GM21528 (cell line): ENCODE data around the gene ZFHX3.

Experiments
- ATAC-seq: cut with Tn5 transposase; IDR thresholded peaks from one replicate; pipeline ENCODE4 v1.9.1; 2021; ENCODE audit warnings: mild to moderate bottlenecking, moderate library complexity; ENCODE audit not compliant: unreplicated experiment, low FRiP score

The ZFHX3 gene

DNA sequence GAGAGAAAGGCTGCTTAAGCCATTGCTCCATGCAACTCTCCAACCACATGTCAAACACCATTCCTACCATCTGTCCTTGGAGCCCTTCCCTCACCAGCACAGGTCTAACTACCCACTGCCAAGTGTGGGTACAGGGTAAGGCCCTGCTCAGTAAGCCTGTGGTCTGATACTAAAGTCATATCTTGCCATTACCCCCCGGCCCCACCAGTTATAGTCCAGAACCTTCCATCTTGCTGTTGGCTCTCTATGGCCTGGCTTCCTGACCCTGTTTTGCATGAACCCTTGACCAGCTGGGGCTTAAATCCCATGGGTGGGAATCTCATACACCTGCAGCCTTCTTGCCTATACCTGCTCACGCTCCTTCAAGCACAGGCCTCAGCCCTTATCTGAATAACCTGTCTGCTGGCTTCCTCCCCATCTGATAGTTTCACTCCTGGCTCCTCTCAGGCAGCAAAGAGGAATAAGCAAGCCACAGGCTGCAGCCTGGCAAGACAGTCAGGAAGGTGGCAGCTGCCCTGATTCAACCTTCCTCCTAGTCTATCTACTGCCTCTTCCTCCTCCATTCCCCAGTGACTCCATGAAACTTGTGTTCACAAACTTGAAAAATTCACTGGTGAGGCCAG lies 64.1 kb downstream of the ZFHX3 start:
- no peak for ATAC-seq

DNA sequence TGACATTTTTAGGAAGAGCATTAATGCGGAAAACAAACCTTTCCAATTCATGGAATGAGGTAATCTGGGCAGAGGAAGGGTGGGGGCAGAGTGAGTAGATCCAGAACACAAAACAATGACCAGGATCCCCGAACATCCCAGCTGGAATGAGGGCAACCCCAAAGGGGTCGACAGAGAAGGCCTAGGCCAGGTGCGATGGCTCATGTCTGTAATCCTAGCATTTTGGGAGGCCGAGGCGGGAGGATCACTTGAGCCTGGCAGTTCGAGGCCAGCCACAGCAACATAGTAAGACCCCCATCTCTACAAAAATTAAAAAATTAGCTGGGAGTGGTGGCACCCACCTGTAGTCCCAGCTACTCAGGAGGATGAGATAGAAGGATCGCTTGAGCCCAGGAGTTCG lies 64.7 kb downstream of the ZFHX3 start:
- no peak for ATAC-seq

DNA sequence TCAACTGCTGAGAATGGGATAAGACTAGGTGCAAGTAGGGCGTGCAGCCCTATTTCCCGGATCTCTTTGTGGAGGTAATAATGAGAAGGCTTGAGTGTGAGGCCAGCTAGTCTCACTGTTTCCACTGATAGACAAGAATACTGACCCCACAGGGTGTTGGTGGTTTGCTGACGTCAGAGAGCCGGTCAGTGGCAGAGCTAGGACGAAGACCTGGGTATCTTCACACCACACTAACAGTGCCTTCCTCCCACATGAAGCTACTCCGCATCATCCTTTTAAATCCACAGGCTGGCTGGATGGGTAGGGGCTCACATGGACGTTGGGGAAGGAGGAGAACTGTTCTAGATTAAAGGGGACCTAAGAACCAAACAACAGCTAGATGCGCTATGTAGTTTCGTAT lies 68.0 kb downstream of the ZFHX3 start:
- ATAC-seq, result no peak

DNA sequence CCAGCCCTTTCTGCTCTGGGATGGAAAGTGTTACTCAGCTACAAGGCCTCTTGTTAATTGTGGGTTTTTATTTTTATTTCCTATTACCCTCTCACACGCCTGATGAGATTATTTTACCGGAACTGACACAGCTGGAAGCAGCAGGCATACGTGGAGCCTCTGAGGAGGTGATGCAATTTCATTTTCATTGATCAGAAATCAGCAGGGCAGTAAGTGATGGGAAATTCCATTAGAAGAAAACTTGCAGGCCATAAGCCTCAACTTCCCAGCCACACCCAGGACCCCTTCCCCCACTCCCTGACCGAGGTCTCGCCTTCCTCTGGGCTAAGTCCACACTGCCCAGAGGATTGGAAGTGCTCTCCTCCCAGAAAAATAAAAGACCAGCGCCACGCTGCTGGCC lies 69.7 kb downstream of the ZFHX3 start:
- no peak for ATAC-seq

DNA sequence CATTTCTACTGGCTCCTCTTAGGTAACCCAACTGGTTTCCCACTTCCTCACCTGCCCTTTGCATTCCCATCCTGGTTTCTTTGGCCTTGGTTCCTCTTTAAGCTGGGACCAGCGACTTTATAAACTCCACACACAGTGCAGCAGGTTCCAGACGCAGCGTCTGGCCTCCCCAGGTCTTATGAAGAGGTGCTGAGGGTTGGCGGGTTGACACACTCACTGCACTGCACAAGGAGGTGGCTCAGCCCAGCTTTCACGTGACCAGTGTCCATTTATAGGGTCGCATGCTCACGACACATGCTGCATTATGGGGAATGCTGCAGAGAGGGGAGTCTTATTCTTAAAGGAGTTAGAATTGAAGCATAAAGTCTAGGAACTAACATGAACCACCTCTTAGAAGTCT lies 70.8 kb downstream of the ZFHX3 start:
- ATAC-seq, result no peak

DNA sequence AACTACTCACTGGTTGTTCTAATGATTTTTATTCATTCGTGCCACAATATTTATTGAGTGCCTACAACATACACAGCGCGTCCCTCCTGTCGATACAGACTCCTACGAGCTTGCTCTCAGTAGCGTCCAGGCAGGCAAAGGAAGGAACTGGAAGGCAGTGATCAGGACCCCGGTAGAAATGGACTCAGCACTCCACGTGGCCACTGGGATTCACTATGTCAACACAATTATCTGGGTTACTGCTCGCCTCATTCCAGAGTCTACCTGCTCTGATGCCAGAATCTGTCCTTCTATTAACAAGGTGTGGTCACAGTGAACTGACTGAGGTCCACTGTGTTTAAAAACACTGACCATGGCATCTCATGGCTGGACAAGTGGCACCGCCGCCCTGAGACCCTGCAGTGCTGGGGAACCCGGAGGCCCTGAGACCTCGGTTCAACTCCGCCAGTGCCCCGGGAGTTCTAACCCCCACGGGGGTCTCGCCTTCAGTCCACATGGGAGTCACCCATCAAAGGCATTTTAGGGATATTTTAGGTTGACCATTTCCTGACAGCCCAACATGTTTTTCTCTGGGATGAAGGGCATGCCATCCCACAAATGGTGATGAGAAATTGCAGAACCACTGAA lies 71.4 kb downstream of the ZFHX3 start:
- no peak for ATAC-seq

DNA sequence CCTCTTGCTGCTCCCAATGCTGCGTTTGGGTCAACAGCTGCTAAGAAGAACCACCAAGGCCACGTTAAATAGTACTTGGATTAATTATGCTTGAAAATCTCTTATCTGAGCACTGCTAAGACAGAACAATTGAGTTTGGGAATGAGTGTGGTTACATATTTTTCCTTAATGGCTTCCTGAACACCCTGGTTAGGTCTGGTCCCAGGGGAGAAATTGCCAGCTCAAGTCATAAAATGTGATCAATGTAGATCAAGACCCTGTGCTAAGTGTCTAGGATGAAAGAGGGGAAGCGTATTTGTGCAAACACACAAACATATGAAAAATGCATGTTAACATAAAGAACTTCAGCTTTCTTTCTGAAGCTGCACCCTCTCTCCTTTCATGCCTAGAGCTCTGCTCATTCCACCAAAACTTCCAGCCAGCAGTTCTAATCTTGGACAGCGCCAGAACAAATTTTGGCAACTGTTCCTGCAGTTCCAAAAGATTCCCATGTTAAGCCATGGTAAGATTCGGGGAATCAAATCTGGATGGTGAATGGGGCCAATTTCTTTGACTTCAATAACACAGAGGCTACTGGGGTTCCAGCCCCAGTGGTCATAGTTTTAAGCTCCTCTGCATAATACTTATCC lies 72.0 kb downstream of the ZFHX3 start:
- ATAC-seq, result no peak

DNA sequence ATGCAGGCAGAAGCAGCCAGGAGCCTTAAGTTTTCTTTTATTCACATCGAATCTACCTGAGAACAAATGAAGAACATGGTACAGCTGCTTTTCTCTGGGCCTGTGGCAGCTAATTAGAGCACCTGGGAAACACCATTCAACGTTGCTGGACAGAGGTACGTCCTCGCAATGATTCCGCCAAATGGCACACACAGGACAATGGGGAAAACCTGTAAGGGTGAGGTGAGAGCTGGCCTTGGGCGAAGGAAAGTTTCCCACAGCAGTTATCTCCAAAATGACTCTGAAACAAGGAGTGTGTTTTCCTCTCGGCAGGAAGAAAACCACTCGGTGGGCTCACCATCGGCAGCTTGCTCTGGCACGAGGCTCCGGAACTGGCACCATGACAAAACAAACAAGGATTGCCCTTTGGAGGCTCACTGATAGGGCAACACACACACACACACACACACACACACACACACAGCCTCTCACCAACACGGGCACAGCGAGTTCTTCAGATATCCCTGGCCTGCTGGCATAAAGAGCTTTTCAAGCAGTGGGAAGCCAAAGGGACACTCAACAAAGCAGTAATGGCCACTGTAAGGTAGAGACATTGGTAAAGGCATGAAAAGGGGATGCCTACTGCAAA lies 73.7 kb downstream of the ZFHX3 start:
- ATAC-seq, result no peak

DNA sequence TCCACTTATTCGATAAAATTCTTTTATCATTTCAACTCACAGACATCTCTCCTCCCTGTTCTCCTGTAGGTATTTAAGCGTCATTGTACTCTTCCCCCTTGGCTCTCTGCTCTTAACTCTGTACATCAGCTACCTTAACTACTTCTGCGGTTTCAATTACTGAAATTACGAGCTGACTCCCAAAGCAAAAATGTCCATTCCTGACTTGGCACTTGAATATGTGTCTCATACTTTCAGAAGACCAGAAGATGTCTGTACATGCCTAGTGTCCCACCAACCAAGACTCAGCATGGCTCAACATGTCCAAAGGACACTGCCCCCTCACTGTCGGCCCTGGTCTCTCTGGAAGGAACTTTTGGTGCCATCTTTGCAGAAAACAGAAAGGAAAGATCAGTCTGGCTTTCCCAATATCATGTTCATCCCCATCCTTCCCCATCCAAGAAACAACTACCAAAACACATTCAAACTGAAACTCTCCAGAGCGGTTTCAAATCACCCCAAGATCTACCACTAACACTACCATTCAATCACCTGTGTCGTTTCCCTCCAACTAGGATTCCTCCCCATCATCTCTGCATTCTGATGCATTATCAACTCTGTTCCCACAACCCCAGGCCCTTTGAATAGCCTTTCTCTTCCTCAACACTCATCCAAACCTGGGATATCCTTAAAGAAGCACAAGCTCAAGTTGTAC lies 74.9 kb downstream of the ZFHX3 start:
- no peak for ATAC-seq

DNA sequence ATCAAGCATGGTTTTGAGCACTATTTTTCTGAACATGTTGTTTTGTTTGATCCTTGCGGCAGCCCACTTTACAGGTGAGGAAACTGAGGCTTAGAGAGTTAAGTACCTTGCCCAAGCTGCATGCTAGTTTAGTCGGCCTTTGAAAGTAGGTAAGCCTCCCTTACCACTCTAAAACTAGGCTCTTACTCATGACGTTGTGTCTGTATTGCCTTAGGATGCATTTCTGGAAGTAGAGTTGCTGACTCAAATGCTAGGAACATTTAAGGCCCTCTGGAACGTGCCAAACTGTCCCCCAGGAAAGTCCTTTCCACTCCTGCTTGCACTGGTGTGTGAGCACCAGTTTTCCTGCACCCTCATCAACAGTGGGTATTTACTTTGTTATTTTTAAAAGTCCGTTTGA lies 76.6 kb downstream of the ZFHX3 start:
- ATAC-seq, result no peak

DNA sequence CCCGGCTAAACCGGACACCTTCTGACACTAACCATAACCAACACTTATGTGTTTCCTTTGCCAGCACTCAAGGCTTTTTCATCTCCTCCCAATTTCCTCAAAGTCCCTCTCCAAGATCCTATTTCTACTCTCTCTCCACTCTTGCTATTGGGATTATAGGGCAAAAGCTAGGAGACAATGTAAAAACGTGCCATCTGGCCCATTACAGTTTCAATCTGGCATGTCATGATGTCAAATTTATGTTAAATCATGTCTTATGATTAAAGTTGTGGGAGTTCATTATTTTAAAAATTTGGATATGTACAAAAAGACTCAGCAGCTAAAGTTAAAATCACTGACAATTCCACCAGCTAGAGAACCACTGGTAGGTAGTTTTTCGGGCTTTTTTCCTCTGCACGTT lies 77.3 kb downstream of the ZFHX3 start:
- ATAC-seq, result no peak

DNA sequence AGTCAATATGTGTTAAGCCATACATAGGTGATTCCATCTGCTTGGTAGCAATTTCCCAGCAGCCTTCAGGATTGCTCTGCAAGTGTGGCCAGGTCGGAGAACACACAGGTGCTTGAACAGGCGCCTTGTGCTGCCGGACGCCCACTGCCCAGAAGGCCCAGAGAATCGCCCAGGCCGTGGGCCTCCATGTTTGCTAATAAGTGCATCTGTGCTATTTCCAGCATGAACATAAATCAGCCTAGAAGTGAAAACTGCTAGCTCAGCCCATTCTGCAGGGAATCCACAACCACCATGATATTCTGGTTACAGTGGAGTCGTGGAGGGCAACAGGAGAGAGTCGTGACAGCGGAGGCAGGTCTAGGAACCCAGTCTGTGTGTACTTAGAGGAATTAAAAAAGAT lies 78.1 kb downstream of the ZFHX3 start:
- no peak for ATAC-seq

DNA sequence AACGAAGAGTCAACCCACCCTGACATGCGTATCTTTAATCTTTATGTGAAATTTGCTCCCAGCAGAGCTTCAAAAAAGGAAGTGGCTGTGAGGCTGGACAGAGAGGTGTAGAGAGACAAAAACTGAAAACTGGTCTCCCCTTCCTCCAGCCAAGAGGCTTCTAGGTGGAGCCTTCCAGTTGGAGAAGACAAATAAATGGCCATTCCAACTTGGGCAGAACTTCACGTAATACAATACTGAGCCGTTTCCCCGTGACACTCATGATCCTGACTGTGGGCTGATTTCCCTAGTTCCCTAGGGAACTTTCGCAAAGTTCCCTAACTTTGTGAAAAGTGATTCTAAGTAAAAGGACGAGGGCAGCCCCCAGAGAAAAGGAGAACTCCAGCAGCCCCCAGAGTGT lies 78.8 kb downstream of the ZFHX3 start:
- ATAC-seq, result no peak

DNA sequence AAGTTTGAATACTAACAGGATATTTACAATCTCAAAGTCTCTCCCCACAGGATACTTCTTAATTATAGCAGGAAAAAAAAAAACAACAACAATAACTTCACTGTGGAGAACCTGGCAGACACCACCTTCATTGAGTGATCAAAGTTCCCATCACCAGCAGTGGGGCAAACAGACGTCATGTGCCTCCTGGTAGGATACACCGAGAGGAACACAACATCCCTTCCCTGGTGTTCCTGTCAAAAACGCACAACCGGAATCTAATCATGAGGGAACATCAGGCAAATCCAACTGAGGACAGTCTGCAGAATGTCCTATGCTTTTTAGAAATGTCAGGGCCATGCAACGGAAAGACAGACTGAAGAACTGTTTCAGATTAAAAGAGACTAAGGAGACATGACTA lies 80.0 kb downstream of the ZFHX3 start:
- no peak for ATAC-seq

DNA sequence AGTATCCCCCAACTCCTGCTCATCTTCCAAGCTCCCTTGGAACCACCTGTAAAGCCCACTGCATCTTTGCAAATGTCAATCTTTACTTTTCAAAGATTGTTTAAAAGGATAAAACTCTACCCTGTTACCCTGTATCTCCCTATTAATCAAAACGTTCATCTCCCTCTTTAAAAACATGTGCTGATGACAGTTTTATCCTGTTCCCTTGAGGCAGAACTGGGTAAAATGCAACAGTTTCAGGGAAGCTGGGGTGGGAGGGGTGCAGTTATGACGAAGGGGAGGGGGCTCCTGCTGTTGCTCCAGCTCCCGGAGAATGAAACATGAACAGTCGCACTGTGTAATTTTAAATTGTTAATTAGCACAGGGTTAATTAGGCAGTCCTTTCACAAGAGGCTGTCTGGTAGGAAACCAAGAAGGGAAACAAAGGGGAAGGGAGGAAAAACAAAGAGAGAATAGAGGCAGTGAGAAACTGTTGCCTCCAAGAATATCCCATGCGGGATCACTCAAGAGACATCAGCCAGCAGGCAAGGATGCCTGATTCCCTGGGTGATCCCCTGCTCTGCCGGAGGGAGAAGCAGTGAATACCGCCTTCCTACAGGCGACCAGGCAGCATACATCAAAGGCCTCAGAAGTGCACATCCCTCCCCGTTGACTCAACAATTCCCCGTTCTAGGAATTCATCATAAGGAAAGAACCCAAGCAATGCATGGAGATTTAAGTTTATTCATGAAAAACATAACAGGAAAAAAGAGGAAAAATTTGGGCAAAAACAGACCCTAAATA lies 84.2 kb downstream of the ZFHX3 start:
- ATAC-seq, result no peak

DNA sequence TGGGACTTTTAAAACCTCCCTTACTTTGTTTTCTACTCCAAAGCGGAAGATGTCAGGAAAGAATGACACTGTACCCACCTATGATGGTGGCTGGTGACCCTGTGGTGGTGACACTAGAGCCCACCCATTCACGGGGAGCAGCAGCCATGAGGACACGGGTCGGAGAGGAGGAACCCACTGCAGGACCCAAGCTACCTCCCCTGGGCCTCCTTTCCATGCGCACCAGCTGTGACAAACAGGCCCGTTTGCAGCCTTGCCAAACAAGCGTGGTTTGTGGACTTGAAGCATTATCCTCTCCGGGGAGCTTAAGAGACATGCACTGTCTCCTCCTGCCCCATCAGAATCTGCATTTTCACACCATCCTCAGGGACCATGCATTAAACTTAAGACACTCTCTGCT lies 85.6 kb downstream of the ZFHX3 start:
- ATAC-seq, result no peak

DNA sequence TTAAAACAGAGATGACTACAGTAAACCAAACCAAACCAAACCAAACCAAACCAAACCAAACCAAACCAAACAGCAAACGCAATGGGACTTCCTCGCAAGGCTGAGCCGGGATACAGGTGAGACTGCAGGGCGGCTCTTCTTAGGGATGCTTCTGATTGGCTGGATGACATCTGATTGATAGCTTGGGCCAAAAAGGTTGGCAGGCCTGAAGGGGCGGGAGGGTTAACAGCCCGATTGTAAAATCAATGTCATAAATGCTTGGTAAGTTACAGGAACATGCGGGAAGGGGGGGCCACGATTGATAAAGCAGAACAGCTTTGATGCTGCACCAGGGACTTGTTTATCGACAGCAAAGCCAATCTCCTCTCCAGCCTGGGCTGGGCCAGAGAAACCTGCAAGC lies 86.1 kb downstream of the ZFHX3 start:
- ATAC-seq, result no peak

DNA sequence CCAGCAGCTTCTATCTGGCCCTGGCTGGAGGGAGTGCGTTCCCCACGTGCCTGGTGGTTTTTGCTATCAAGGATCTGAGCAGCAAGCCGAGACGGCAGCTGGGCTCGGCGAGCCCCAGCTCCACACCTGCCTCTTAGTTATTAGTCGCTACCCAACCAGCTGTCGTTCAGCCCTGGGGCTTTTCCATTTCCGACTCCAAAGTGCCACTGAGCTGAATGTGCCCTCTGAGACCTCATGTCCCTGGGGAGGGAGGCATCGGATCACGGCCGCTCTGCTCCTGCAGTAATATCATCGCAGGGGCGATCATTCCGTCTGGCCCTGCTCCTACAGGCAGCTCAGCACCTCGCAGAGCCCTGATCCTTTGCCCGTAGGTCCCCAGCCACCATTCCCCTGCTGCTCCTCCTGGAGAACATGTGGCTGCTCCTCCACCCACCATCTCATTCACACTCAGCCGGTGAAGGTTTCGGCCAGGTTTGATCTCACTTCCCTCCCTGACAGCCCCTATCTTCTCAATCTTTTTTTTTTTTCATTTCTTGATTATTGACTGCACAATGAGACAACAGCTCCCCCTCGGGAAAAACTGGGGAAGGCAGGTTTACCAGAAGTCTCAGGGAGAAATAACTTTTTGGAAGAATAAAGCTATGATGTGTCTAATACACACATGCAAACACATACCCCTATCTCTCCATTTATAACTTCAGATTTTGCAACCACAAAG lies 86.7 kb downstream of the ZFHX3 start:
- no peak for ATAC-seq

DNA sequence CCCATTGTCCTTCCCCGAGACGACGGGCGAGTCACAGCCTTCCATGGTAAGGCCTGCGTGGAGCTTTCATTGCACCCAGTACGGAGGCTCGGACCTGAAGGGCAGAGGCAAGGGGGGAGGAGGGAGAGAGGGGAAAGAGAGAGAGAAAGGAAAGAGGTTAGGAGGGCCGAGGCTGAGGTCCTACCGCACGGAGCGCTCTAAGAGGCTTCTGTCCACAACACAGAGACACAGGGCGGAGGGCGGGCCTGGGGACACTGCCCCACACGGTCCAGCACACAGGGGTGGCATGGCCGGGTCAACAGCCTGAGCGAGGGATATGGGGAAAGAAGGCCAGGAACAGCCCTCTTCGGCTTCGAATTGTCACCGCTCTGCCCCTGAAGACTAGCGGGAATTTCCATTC lies 87.8 kb downstream of the ZFHX3 start:
- ATAC-seq, result no peak
